HG03378 (cell line): ENCODE results near the gene FES.
"Not testable (repeated sequence)": the region's sequence is repeated elsewhere in the genome, so short reads cannot be mapped to it uniquely, and the experiment has no call there.

ENCODE experiments used
- ATAC-seq: cut with Tn5 transposase; IDR thresholded peaks from one replicate; pipeline ENCODE4 v1.9.1; 2021; ENCODE audit warnings: mild to moderate bottlenecking, moderate library complexity; ENCODE audit not compliant: unreplicated experiment

The FES gene

DNA sequence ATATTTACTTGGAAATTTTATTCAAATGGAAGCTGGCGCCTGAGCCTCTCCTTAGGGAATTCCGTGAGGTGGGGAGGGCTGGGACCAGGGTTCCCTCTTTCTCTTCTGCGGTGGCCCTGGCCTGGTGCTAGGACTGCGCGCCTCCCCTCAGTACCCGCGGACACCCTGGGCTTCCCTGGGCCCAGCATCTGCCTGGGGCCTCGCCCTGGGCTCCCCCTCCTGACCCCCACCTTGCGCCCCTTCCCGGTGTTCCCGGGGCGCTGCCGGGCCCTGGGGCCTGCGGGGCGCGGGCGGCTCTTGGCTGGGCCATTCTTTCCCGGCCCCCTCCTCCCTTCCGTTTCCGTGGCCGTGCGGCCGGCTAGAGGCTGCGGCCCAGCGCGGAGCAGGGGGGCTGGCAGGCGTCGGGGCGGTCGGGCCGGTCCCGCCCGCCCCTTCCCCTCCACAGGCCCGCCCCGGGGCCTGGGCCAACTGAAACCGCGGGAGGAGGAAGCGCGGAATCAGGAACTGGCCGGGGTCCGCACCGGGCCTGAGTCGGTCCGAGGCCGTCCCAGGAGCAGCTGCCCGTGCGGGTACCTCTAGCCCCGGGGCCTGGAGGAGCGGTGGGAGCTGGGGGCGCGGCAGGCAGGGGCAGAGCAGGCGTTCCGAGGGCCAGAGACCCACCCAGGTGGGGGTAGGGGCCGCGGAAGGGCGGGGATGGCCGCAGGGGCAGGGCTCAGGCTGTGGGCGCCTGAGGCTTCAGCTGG, at the start of gene FES:
FES (plus strand) TSS at position 529 of the 743 bp plus-strand sequence. CDS start 542 bp downstream, outside the sequence.
- no peak for ATAC-seq

DNA sequence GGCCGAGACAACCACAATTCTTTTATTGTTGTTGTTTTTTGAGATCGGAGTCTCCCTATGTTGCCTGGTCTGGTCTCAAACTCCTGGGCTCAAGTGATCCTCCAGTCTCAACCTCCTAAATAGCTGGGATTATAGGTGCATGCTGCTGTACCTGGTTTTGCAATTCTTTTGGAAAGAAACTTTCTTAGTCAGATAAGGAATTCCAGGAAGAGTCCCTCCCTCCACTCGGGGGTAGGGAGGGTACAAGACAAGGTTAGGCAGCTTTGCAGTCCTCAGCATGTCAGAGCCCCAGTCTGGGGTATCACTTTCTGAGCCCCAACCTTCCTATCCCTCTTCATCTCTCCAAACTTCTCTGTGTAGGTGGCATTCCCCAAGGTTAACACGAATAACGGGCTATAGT, 49.7 kb upstream of the FES start:
- no peak for ATAC-seq

DNA sequence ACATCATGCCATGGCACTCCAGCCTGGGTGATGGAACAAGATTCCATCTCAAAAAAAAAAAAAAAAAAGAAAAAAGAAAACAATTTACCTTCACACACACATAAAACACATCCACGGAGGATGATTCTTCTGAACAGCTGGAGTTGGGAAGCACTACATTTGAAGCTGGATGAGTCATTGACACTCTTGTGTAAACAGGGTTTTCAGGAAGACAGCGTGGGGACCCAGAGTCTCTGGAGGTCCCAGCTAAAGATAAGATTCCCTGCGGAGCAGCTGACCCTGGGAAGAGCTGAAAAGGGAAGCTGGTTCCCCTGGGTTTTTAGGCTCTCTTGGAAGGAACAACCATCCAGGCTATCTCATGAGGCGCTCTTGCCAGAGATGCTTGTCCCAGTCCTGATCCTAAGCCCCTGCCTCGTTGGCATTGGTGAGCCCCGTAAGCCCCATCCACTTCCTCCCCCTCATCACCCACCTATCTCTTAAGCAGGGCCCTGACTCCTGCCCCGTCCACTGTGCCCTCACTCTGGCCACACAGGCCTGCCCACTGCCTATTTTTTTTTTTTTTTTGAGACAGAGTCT, 47.9 kb upstream of the FES start:
- no peak for ATAC-seq

DNA sequence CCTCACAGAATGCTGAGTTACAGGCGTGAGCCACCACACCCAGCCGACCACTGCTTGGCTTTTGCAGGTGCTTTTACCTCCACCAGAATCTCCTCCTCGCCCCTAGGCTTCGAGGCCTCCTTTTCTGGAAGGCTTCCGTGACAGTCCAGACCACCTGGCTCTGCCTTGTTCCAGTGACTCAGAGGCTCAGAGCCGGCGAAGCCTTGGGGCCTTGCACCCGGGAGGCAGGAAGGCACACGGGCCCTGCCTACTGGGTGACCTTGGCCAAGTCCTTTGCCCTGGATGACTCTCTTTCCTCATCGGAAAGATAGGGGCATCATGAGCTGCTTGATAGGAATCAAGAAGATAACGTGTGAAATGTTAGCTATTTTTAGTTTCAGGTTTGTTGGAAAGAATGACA, 47.2 kb upstream of the FES start:
- ATAC-seq = no peak

DNA sequence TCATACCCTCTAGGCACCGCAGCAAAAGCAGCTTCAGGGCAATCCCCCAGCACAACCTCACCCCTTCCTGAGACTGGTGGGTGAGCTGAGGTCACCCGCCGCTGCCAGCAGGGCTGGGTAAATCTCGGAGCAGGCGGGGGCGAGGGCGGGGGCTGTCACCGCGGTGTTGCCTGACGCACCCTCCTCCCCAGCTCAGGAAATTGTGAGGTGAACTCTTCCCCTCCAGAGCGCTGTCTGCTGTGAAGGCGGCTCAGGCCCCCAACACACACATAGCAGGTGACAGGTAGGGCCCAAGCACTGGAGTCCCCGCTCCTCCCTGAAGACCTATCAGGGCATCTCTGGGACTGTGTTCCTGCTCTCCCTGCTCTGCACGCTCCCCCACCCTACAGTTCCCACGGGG, 46.2 kb upstream of the FES start:
- ATAC-seq = no peak

DNA sequence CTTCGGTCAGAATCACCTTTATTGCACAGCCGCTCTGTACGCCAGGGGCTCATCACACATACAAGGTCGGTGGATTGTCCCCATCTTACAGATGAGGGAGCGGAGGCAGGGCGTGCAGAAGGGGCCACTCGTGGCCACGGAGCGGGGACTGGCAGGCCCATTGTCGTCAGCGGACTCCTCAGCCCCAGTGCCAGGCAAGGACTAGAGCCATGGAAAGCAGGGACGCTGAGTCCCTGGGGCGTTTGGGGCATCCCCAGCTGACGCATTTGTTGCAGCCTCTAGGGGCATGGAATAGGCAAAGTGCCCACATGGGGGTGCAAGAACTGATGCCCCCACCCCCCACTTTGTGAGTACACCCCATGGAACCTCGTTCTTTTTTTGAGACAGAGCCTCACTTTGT, 45.8 kb upstream of the FES start:
- no peak for ATAC-seq

DNA sequence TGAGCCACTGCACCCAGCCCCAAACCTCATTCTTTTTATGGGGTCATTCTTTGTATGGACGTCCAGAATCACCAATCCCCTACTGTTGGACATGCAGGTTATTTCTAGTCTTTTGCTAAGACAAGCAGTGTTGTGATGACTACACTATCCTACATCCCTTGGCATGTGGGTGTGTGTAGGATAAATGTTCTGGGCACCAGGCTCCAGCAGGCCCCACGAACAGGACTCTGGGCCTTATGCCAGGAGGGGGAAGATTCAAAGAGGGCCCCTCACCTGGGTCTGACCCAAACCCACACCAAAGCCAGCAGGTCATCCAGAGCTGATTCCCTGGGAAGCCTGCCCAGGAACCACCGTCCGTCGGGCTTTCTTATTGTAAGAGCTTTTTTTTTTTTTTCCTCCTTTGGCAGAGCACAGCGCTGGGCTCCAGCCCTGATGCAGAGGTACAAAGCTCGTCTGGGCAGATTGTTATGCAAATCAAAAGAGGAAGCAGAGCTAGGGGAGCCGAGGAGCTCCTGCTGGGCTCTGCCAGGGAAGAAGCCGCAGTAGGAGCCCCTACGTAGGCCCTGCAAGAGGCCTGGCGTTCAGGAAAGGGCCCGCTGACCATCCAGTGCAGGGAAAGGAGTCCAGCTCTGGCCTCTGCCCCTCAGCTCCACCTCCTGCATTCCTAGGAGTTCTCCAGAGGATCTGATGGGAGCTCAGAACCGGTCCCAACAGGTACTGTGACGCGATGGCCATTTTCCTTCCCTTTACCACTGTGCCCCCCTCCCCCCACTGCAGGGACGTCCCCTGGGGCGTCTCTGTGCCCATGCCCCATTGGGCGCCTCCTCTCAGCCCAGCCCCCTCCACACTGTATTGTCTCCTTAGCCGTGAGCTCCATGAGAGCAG, 44.9 kb upstream of the FES start:
- ATAC-seq = peak; percentile 76

DNA sequence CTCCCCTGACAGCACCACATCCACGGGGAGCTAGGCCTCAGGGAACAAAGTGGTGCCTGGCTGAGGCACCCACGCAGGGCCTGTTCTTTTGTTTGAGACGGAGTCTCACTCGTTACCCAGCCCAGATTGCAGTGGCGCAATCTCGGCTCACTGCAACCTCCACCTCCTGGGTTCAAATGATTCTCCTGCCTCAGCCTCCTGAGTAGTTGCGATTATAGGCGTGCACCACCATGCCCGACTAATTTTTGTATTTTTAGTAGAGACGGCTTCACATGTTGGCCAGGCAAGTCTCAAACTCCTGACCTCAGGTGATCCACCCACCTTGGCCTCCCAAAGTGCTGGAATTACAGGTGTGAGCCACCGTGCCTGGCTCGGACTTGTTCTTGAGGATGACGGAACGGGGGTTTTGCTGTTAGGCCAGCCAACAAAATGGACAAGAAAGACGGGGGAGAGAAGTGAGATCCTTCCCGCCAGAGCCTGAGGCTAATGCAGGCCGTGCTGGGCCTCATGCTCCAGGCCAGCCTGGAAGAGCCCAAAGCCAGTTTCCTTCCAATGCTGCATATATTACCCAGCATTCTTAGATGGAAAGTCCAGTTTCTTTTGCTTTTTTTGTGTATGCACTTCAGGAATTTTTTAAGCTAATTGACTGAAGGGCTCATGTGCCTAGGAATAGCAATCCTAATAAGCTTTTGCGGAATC, 44.0 kb upstream of the FES start:
- no peak for ATAC-seq

DNA sequence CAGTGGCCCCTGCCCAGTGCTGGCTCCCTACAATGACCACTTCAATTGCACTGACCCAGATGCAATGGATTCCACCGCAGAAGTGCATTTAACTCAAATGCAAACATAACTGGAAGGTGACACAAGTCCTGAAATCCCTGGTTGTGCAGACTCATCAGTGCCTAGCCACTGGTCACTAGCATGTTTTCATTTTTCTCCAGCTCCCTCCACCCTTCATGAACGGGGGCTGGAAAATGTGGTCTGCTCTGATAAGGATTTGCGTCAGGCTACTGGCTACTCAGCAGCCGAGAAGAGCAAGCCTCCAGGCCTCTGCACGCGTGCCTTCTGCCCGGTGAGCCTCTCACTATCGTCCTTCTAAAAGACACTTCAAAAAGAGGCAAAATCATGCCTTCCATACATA, 43.4 kb upstream of the FES start:
- no peak for ATAC-seq

DNA sequence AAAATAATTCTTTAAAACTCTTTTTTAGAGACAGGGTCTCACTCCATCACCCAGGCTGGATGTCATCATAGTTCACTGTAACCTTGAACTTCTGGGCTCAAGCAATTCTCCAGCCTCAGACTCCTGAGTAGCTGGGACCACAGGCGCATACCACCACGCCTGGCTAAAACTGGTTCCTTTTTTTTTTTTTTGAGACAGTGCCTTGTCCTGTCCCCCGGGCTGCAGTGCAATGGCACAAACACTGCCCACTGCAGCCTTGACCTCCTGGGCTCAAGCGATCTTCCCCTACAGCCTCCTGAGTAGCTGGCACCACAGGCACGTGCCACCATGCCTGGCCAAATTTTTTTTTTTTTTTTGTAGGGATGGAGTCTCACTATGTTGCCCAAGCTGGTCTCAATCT, 39.6 kb upstream of the FES start:
- no peak for ATAC-seq

DNA sequence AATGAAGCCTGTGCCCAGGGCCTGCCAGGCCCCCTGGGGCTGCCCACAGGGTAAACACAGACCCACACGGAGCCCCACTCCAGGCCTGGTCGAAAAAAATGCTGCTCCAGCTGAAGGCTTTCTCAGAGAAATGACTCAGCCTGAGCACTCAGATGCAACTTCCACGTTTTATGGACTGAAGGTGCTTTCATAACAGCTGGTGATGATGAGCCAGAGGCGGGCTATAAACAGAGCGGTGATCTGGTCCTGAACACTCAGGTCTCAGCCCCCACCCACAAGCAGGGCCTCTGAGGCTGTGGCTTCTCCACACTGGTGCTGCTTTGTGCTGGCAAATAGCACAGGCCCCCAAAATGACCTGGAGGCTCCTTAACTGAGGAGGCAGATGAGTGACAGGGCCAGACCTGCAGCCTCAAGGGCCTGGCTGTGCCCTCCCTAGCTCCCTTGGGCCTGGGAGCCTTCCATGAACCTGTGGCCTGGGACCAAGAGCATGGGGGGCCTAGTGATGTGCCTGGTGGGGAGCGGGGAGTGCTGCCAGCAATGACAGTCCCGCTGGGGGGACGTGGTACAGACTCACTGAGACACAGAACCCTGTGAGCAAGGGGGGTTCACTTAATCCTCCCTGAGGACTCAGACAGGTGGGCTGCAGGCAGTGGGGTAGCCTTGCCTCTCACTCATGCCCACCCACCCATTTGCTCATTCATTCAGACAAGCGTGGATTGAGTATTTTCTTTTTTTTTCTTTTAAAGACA, 38.9 kb upstream of the FES start:
- ATAC-seq = peak; percentile 86

DNA sequence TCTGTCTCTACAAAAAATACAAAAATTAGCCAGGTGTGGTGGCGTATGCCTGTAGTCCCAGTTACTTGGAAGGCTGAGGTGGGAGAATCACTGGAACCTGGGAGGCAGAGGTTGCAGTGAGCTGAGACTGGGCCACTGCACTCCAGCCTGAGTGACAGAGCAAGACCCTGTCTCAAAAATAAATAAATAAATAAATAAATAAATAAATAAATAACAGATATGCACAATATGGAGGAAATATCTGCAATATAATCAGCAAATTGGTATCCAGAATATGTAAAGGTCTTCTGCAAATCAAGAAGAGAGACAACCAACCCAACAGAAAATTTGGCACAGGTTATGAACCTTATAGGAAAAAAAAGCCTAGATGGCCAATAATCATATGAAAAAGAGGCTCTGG, 34.9 kb upstream of the FES start:
- not testable (repeated sequence) for ATAC-seq

DNA sequence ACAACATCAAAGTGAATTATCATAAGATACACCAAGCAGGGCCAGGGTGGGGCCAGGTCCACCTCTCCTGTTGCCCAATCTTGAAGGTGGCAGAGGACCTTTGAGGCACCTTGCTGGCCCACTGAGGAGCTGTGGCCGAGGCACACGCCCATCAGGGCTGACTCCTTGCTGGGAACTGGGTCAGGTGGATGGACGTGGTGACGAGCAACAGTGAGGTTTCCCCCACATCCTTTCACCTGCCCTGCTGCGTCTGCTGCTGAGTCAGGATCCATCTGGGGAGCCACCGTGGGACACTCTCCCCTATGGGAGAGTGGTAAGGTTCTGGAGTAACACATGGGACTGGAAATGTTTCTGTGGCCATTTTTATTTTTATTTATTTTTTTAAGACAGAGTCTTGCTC, 33.2 kb upstream of the FES start:
- ATAC-seq = no peak

DNA sequence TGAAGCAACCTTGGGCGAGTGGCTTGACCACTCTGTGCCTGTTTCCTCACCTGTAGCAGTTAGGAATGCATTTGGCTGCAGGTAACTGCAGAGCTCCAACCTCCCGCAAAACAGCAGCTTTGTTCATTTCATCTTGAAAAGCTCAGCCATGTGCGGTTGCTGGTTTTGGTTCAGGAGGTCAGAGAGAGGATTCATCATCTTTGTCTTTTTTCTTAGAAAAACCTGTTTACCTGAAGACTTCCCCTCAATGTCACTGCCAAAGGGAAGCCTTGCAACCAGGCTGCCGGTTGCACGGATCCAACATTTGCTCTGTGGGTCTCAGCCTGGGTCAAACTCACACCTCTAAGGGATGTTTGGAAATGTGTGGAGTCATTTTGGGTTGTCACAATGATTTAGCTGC, 32.4 kb upstream of the FES start:
- no peak for ATAC-seq

DNA sequence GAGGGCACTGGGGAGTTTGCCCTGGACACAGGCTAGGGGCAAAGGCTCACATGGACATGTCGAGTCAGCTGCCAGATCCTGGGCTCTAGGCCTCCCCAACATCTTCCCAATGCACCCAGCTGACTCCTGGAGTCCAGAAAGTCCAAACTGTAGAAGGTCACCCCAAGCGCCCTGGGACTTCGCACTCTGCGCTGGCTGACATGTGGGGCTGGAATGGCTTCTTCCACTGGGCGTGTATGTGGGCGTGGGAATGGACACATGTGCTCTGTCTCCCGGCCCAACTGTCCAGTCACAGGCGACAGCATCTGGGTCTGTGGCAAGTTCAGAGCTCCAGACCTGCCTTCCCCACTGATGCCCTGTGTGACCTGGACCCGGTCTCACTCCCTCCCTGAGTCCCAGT, 29.2 kb upstream of the FES start:
- ATAC-seq = no peak

DNA sequence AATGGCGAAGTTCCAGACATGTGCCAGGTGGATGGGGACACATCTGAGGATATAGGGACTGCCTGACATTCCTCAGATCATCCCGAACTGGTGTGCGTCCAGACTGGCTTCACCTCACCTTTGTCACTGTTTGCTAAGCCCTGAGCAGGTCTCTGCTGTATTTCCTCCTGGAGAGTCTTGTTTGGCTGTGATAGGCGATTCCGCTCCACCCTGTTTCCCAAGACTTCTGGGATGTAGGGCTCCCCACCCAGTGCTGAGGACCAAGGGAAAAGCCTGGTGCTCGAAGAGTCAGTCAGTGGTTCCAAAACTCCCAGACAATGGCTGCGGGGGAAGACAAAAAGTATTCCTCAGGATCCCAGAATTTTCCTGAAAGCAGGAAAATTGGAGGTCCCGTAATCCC, 27.0 kb upstream of the FES start:
- ATAC-seq = no peak

DNA sequence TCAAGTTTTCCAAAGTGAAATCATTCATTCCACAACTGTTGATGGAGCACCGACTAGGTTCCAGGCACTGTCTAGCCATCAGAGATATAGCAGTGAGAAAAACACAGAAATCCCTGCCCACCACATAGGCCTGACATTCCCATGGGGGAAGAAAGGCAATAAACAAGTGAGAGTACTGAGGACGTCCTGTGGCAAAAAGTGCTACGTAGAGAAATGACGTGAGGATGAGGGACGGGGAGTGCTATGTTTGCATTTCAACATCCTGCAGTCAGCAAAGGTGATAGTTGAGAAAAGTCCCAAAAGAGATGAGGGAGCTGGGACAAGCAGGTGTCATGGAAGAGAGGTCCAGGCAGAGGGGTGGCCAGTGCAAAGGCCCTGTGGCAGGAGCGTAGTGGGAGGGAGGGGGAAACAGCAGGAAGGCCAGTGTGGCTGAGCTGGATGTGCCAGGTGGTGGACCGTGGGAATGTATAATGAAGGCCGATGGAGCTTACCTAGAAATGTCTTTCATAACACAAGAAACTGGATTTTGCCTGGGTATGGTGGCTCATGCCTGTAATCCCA, 26.3 kb upstream of the FES start:
- ATAC-seq = no peak

DNA sequence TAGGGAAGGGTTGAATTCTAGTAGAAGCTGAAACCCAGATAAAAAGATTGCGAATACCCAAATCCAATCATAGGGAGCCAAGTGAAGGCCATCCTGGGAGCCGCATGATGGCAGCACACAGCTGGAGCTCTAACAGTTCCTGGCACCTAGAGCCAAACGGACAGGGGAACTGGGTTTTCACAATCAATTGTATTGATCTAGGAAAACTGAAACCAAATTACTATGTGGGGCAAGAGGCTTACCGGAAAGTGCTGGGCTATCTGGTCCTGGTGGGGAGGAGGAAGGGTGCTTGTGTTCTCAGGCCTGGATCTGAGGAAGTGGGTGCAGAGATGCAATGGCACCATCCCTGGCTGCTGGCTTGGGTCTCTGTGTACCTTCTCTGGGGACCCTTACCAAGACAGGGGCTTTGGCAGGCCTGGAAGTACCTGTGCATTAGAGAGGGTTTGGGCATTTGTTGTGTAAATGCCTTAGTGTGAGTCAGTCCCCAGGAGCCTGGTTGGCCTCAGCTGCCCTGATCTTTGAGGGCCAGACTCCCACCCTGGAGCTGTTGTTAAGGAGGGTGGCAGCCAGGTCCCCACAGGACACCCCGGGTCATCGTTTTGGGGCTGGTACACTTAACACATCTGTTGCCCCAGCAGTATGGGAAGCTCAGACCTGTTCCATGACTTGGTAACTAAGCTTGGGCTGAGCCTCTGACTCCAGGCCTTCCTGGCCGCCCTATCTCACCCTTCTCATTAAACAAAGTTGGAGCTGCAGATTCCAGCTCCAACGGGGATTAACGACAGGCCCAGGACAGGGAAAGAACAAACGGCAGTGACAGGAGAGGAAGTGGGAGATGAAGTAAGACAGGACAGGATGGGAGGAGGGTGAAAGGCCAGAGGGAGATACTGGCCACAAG, 24.8 kb upstream of the FES start:
- ATAC-seq = no peak

DNA sequence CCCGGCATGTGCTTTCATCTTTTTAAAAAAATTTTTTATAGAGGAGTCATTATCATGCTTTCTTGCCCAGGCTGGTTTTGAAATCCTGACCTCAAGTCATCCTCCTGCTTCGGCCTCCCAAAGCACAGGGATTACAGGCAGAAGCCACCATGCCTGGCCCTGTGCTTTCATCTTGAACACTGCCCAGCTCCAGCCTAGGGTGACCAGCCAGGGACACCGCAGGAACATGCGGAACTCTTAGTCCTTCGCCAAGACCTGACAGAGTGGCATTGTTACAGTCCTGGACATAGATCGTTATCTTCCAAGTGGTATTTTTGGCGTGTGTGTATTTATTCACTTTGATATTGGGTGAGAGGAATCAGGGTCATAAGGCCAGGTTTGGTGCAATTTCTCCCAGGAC, 23.9 kb upstream of the FES start:
- no peak for ATAC-seq
